Liver (tissue), 9 donors: ENCODE results near the gene OTOGL. TPM values are rescaled to one million over a fixed set of nuclear protein-coding genes. Genes with fewer than 3 reads are reported as not detected.

ENCODE experiments used
- DNase-seq: peaks from one replicate; pipeline ENCODE4 v3.0.0-alpha.2; 2017; ENCODE audit warnings: low spot score
- H3K27ac ChIP-seq, 2 donors: one replicate each; pipeline ENCODE4 v1.7.0; 2013; ENCODE audit warnings: inconsistent platforms in 2 of 2, low read length in 2 of 2, control low read depth in 1 of 2, low read depth in 1 of 2, mild to moderate bottlenecking in 1 of 2
- H3K27me3 ChIP-seq, 4 donors: one replicate each; pipeline versions ENCODE4 v1.6.1 to v1.7.0; 2013; ENCODE audit warnings: low read length in 3 of 4, inconsistent platforms in 1 of 4, mild to moderate bottlenecking in 1 of 4, moderate library complexity in 1 of 4; ENCODE audit not compliant: control insufficient read depth in 4 of 4, insufficient read depth in 4 of 4
- H3K36me3 ChIP-seq, 4 donors: one replicate each; pipeline versions ENCODE4 v1.6.1 to v1.7.0; 2013; ENCODE audit warnings: low read length in 3 of 4, mild to moderate bottlenecking in 3 of 4, low read depth in 1 of 4, moderate library complexity in 1 of 4; ENCODE audit not compliant: control insufficient read depth in 4 of 4, insufficient read depth in 3 of 4
- H3K4me1 ChIP-seq, 4 donors: one replicate each; pipeline versions ENCODE4 v1.6.1 to v1.7.0; 2013; ENCODE audit warnings: low read length in 3 of 4, mild to moderate bottlenecking in 3 of 4, moderate library complexity in 1 of 4; ENCODE audit not compliant: control insufficient read depth in 4 of 4, insufficient read depth in 4 of 4
- H3K4me3 ChIP-seq, 3 donors: one replicate each; pipeline versions ENCODE4 v1.6.1 to v1.7.0; 2013; ENCODE audit warnings: low read length in 3 of 3, control low read depth in 1 of 3, low read depth in 1 of 3, mild to moderate bottlenecking in 1 of 3
- H3K9ac ChIP-seq, 2 donors: one replicate each; pipeline ENCODE4 v1.7.0; 2013; ENCODE audit warnings: low read length in 2 of 2, mild to moderate bottlenecking in 2 of 2, moderate library complexity in 2 of 2, control low read depth in 1 of 2, low read depth in 1 of 2
- H3K9me3 ChIP-seq, 4 donors: one replicate each; pipeline versions ENCODE4 v1.6.1 to v1.7.0; 2013; ENCODE audit warnings: low read length in 3 of 4; ENCODE audit not compliant: control insufficient read depth in 4 of 4
- ATF3 ChIP-seq: IDR thresholded peaks from 2 replicates; pipeline ENCODE4 v1.6.1; 2016; ENCODE audit warnings: antibody characterized with exemption
- CTCF ChIP-seq: fragments of 150-350 bp; IDR thresholded peaks from 2 replicates; pipeline ENCODE4 v1.5.1; 2017; ENCODE audit warnings: improper control_type of control experiment, low read depth, low read length; ENCODE audit not compliant: missing input control
- EGR1 ChIP-seq, 2 donors: IDR thresholded peaks; 2 replicates each; pipeline ENCODE4 v1.6.1; 2016 to 2018; ENCODE audit warnings: antibody characterized with exemption in 2 of 2, low read depth in 2 of 2
- FOXA1 ChIP-seq: IDR thresholded peaks from 2 replicates; pipeline ENCODE4 v1.6.1; 2016; ENCODE audit warnings: antibody characterized with exemption
- FOXA2 ChIP-seq: IDR thresholded peaks from 2 replicates; pipeline ENCODE4 v1.6.1; 2016; ENCODE audit warnings: antibody characterized with exemption
- GABPA ChIP-seq, 2 donors: IDR thresholded peaks in 1 of 2; conservative IDR thresholded peaks in 1 of 2; 2 replicates each; pipeline ENCODE4 v1.6.1; 2016; ENCODE audit warnings: antibody characterized with exemption in 2 of 2, mild to moderate bottlenecking in 1 of 2, moderate library complexity in 1 of 2
- HNF4A ChIP-seq, 2 donors: conservative IDR thresholded peaks; 2 replicates each; pipeline ENCODE4 v1.6.1; 2016; ENCODE audit warnings: antibody characterized with exemption in 2 of 2, mild to moderate bottlenecking in 2 of 2
- HNF4G ChIP-seq: IDR thresholded peaks from 2 replicates; pipeline ENCODE4 v1.6.1; 2016; ENCODE audit warnings: antibody characterized with exemption
- JUND ChIP-seq, 2 donors: IDR thresholded peaks; 2 replicates each; pipeline ENCODE4 v1.6.1; 2016; ENCODE audit warnings: antibody characterized with exemption in 2 of 2
- MAX ChIP-seq: IDR thresholded peaks from 2 replicates; pipeline ENCODE4 v1.6.1; 2016; ENCODE audit warnings: antibody characterized with exemption
- NR2F2 ChIP-seq: IDR thresholded peaks from 2 replicates; pipeline ENCODE4 v1.6.1; 2016; ENCODE audit warnings: antibody characterized with exemption
- RAD21 ChIP-seq, 2 donors: IDR thresholded peaks; 2 replicates each; pipeline ENCODE4 v1.6.1; 2016; ENCODE audit warnings: antibody characterized with exemption in 2 of 2, mild to moderate bottlenecking in 2 of 2
- REST ChIP-seq: IDR thresholded peaks from 2 replicates; pipeline ENCODE4 v1.6.1; 2016; ENCODE audit warnings: antibody characterized with exemption, mild to moderate bottlenecking
- RXRA ChIP-seq, 2 donors: IDR thresholded peaks; 2 replicates each; pipeline ENCODE4 v1.6.1; 2017 to 2018; ENCODE audit warnings: antibody characterized with exemption in 2 of 2, mild to moderate bottlenecking in 1 of 2
- SP1 ChIP-seq: IDR thresholded peaks from 2 replicates; pipeline ENCODE4 v1.6.1; 2018; ENCODE audit warnings: antibody characterized with exemption, mild to moderate bottlenecking
- TAF1 ChIP-seq: conservative IDR thresholded peaks from 2 replicates; pipeline ENCODE4 v1.6.1; 2016; ENCODE audit warnings: antibody characterized with exemption, mild to moderate bottlenecking
- YY1 ChIP-seq: IDR thresholded peaks from 2 replicates; pipeline ENCODE4 v1.6.1; 2016; ENCODE audit warnings: antibody characterized with exemption, mild to moderate bottlenecking
- ZBTB33 ChIP-seq: IDR thresholded peaks from 2 replicates; pipeline ENCODE4 v1.6.1; 2016; ENCODE audit warnings: antibody characterized with exemption
- WGBS: extraction: QIAGEN DNeasy Blood & Tissue Kit; methylation state at CpG from one replicate; pipeline ENCODE4 v1.1.7; 2013; 5-methylcytosine and 5-hydroxymethylcytosine counted together
- polyA plus RNA-seq, 2 donors: library from polyadenylated mRNA; stranded (reverse) in 1 of 2; unstranded in 1 of 2; fragments of 200-250 nt in 1 of 2; fragments of >200 nt in 1 of 2; fragmentation: Nextera tagmentation in 1 of 2; extraction: Ambion mirVana in 1 of 2; gene quantifications; one replicate each; pipeline versions ENCODE4 v1.2.1 to v1.2.3, GENCODE V29; 2013 to 2015
- total RNA-seq, 2 donors: library from RNA; depleted of rRNA; stranded (reverse); fragments of >200 nt; gene quantifications; one replicate each; pipeline ENCODE4 v1.2.3, GENCODE V29; 2014
- donor health status: healthy.
- donor health status: healthy.
- donor health status: healthy.
- donor health status: healthy.
- donor health status: healthy.

OTOGL gene
- total and polyA plus RNA-seq, 4 donors = 0.01 to 0.09 (median 0.08) TPM; not detected in 1

GRCh38 chr12:80178846-80179245, 79.5 kb downstream of the OTOGL start (continued):
- TF ChIP-seq REST = no peak
- no peak for TF ChIP-seq FOXA1
- no peak for TF ChIP-seq RAD21 (IDR thresholded peaks at IDR 0.05)
- TF ChIP-seq GABPA (IDR thresholded peaks at IDR 0.05 in 1 of 2, conservative IDR thresholded peaks at IDR 0.05 in 1 of 2) = no peak
- TF ChIP-seq HNF4G = no peak

GRCh38 chr12:80183939-80184338, 84.6 kb downstream of the OTOGL start:
- H3K9me3 ChIP-seq = no peaks in the 10 kb centered on the region
- 57% methylated on average over 2 of the region's 2 CpGs for WGBS
- TF ChIP-seq ATF3 (no peak), CTCF (no peak), ZBTB33 (no peak), SP1 (no peak), FOXA2 (no peak), NR2F2 (no peak), JUND (IDR thresholded peaks at IDR 0.05) (no peak), MAX (no peak), HNF4G (no peak), FOXA1 (no peak), HNF4A (conservative IDR thresholded peaks at IDR 0.05) (no peak), EGR1 (IDR thresholded peaks at IDR 0.05; ENCODE audit: low read depth in 2 of 2) (no peak), RAD21 (IDR thresholded peaks at IDR 0.05) (no peak), GABPA (IDR thresholded peaks at IDR 0.05 in 1 of 2, conservative IDR thresholded peaks at IDR 0.05 in 1 of 2) (no peak), REST (no peak), RXRA (IDR thresholded peaks at IDR 0.05) (no peak), TAF1 (no peak), YY1 (no peak)
- no peak for DNase-seq
- no peaks in the 10 kb centered on the region for H3K4me1 ChIP-seq
- no peaks in the 10 kb centered on the region for H3K36me3 ChIP-seq
- H3K9ac ChIP-seq = no peak overlapping the region
- H3K4me3 ChIP-seq = no peak overlapping the region
- H3K27me3 ChIP-seq = no peaks in the 10 kb centered on the region
- H3K27ac ChIP-seq = no peak overlapping the region
